Choroid plexus epithelial cell (primary cell): Measurements from ENCODE around the gene APPBP2.
A peak's percentile ranks its signal among the peaks of the same experiment; 100 is the strongest.
"Not testable (repeated sequence)": the region's sequence is repeated elsewhere in the genome, so short reads cannot be mapped to it uniquely, and the experiment has no call there.

ENCODE experiments used
- DNase-seq: peaks from one replicate; pipeline ENCODE4 v3.0.0-alpha.2; 2010; ENCODE audit warnings: low read depth
- H3K4me3 ChIP-seq: 2 replicates; pipeline ENCODE4 v1.5.1; 2011; ENCODE audit warnings: low read depth, mild to moderate bottlenecking, control low read depth, low read length, moderate library complexity
- CTCF ChIP-seq: conservative IDR thresholded peaks from 2 replicates; pipeline ENCODE4 v1.5.1; 2011; ENCODE audit warnings: low read depth, mild to moderate bottlenecking, control low read depth, inconsistent platforms, low read length, moderate library complexity

The APPBP2 gene

GRCh38 chr17:60559995-60560859 is 34.2 kb upstream of the APPBP2 start:
- DNase-seq: no peak
- TF ChIP-seq CTCF: no peak
- no peak overlapping the region for H3K4me3 ChIP-seq

DNA sequence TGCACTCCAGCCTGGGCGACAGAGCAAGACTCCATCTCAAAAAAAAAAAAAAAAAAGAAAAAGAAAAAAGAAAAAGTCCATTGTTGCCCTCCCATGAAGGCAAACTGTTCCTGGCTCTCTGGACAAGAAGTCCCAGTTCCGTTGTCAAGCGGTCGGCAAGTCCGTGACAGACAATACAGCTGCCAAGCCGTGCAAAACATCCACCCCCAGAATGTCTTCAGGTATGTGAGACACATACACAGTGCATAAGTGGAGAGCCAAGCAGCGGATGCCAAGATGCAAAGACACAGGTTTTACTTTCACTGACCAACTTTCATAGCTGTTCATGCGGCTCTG is 33.6 kb upstream of the APPBP2 start:
- no peak overlapping the region for H3K4me3 ChIP-seq
- TF ChIP-seq CTCF: no peak
- DNase-seq: no peak

- DNase-seq: no peak
- no peak overlapping the region for H3K4me3 ChIP-seq
- TF ChIP-seq CTCF: no peak
Observed at GRCh38 chr17:60557805-60558204, 31.8 kb upstream of the APPBP2 start.

DNA sequence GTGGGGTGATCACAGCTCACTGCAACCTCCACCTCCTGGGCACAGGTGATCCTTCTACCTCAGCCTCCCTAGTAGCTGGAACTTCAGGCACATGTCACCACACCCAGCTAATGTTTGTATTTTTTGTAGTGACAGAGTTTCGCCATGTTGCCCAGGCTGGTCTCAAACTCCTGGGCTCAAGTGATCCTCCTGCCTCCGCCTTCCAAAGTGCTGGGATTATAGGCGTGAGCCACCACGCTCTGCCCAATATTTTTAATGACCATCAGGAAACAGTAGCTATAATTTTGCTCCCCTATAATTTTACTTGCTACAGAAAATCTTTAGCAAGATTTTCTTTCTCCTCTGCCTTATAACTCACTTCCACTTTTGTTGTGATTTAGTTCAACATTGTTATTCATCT is 29.7 kb upstream of the APPBP2 start:
- DNase-seq: no peak
- no peak overlapping the region for H3K4me3 ChIP-seq
- TF ChIP-seq CTCF: no peak

DNA sequence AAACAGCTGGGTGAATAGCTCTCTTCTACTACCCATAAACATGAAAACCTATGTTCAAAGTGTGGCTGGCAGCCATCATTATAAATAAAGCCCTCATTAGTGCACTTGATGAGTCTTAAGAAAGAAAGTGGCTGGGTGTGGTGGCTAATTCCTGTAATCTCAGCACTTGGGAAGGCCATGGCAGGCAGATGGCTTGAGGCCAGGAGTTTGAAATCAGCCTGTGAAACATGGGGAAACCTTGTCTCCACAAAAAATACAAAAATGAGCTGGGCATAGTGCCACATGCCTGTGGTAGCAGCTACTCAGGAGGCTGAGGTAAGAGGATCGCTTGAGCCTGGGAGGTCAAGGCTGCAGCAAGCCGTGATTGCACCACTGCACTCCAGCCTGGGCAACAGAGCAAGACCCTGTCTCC is 28.3 kb upstream of the APPBP2 start:
- TF ChIP-seq CTCF: no peak
- DNase-seq: peak; percentile 97
- H3K4me3 ChIP-seq: no peak overlapping the region

GRCh38 chr17:60552255-60552654 is 26.2 kb upstream of the APPBP2 start:
- not testable (repeated sequence) for DNase-seq, H3K4me3 ChIP-seq

DNA sequence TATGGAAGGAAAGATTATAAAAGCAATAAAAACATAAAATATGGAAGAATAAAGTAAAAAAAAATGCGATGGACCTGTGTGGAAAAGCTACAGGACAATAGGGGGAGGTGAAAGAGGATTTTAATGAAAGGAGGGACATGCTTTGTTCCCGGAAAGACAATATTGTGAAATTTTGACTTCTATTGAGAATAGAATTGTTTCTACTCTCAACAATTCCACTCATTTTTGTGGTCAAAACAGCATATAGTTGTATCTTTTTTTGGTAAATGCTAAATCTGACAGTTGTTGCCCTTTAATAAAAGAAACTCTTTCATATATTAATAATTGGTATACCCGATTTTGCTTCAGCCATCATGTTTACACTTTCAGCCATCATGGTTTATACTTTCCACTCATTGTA is 22.9 kb upstream of the APPBP2 start:
- no peak for TF ChIP-seq CTCF
- DNase-seq: no peak
- no peak overlapping the region for H3K4me3 ChIP-seq
